HG03097 (cell line): ENCODE results near the gene FAM107A.

Experiments
- ATAC-seq: cut with Tn5 transposase; IDR thresholded peaks from one replicate; pipeline ENCODE4 v1.9.1; 2021; ENCODE audit not compliant: unreplicated experiment, low FRiP score

The FAM107A gene

GRCh38 chr3:58569287-58570001 lies 7.7 kb downstream of the FAM107A start:
- no peak for ATAC-seq

GRCh38 chr3:58568572-58569286 lies 8.5 kb downstream of the FAM107A start:
- no peak for ATAC-seq

GRCh38 chr3:58567251-58567515 lies 10.0 kb downstream of the FAM107A start:
- ATAC-seq, result no peak

- no peak for ATAC-seq
These were observed 10.6 kb downstream of the FAM107A start for GRCh38 chr3:58566398-58567250.

GRCh38 chr3:58565621-58566397 lies 11.4 kb downstream of the FAM107A start:
- ATAC-seq, result no peak

GRCh38 chr3:58564456-58565160 lies 12.6 kb downstream of the FAM107A start:
- ATAC-seq, result no peak

GRCh38 chr3:58564054-58564453 lies 13.1 kb downstream of the FAM107A start:
- ATAC-seq, result no peak

GRCh38 chr3:58563386-58564035 lies 13.7 kb downstream of the FAM107A start:
- no peak for ATAC-seq

GRCh38 chr3:58562498-58562897 lies 14.7 kb downstream of the FAM107A start:
- no peak for ATAC-seq

GRCh38 chr3:58560771-58561311 lies 16.4 kb downstream of the FAM107A start:
- ATAC-seq, result no peak

- no peak for ATAC-seq
These were observed 17.6 kb downstream of the FAM107A start for GRCh38 chr3:58559586-58559985.

- no peak for ATAC-seq
These were observed 19.7 kb downstream of the FAM107A start for GRCh38 chr3:58557491-58557890.

- ATAC-seq, result no peak
These were observed 20.4 kb downstream of the FAM107A start for GRCh38 chr3:58556761-58557221.

GRCh38 chr3:58556001-58556400 lies 21.2 kb downstream of the FAM107A start:
- no peak for ATAC-seq

GRCh38 chr3:58555203-58555602 lies 22.0 kb downstream of the FAM107A start:
- no peak for ATAC-seq

GRCh38 chr3:58553003-58553402 lies 24.2 kb downstream of the FAM107A start:
- no peak for ATAC-seq

GRCh38 chr3:58551636-58552180 lies 25.5 kb downstream of the FAM107A start:
- no peak for ATAC-seq

GRCh38 chr3:58544541-58544940 lies 32.6 kb downstream of the FAM107A start:
- no peak for ATAC-seq
